ENCODE results near the gene PCNX1.
"Not testable (repeated sequence)": the region's sequence is repeated elsewhere in the genome, so short reads cannot be mapped to it uniquely, and the experiment has no call there.

Gene PCNX1

GRCh38 chr14:70873627-70874026 lies 33.6 kb upstream of the PCNX1 start:
- no peaks in the 10 kb centered on the region for H3F3A ChIP-seq (ENCODE audit: low read depth)
- TF ChIP-seq EZH2phosphoT487 (IDR thresholded peaks at IDR 0.05; ENCODE audit: borderline replicate concordance), result no peak
- TF ChIP-seq CTCF (conservative IDR thresholded peaks at IDR 0.05; ENCODE audit: low read length), result peak; percentile 43
- H2AFZ ChIP-seq (ENCODE audit: low read length), result no peak overlapping the region
- H3K4me2 ChIP-seq (ENCODE audit: low read depth, low read length, poor library complexity, severe bottlenecking), result no peak overlapping the region
- H3K4me1 ChIP-seq (ENCODE audit: insufficient read depth, low read length, poor library complexity, severe bottlenecking), result peaks cover 2% of the 10 kb centered on the region
- peaks cover 7% of the 10 kb centered on the region; the same call in 1 of the 2 replicates for H3K9me3 ChIP-seq (ENCODE audit: insufficient read depth, low read depth, low read length)
- H3K79me2 ChIP-seq (ENCODE audit: insufficient read depth, low read length), result no peaks in the 10 kb centered on the region
- no peak overlapping the region for H3K4me3 ChIP-seq (ENCODE audit: low read length, poor library complexity, severe bottlenecking)
- no peaks in the 10 kb centered on the region for H3K9me2 ChIP-seq (replicated peaks; ENCODE audit: low read depth, low read length)
- H3K27me3 ChIP-seq (ENCODE audit: insufficient read depth, low read length, poor library complexity, severe bottlenecking), result no peaks in the 10 kb centered on the region
- H3K9ac ChIP-seq (ENCODE audit: low read depth, low read length, poor library complexity, severe bottlenecking), result no peak overlapping the region
- H4K20me1 ChIP-seq (ENCODE audit: insufficient read depth, low read length, poor library complexity, severe bottlenecking), result no peaks in the 10 kb centered on the region
- no peaks in the 10 kb centered on the region for H3K36me3 ChIP-seq (ENCODE audit: insufficient read depth, low read length)

- H3K4me3 ChIP-seq (ENCODE audit: low read length, poor library complexity, severe bottlenecking); H3K4me2 ChIP-seq (ENCODE audit: low read depth, low read length, poor library complexity, severe bottlenecking); H2AFZ ChIP-seq (ENCODE audit: low read length); H3K27me3 ChIP-seq (ENCODE audit: insufficient read depth, low read length, poor library complexity, severe bottlenecking); H3K9me2 ChIP-seq (replicated peaks; ENCODE audit: low read depth, low read length); H3F3A ChIP-seq (ENCODE audit: low read depth); H4K20me1 ChIP-seq (ENCODE audit: insufficient read depth, low read length, poor library complexity, severe bottlenecking); H3K9ac ChIP-seq (ENCODE audit: low read depth, low read length, poor library complexity, severe bottlenecking); H3K79me2 ChIP-seq (ENCODE audit: insufficient read depth, low read length); H3K36me3 ChIP-seq (ENCODE audit: insufficient read depth, low read length); H3K9me3 ChIP-seq (ENCODE audit: insufficient read depth, low read depth, low read length): not testable (repeated sequence)
- H3K4me1 ChIP-seq (ENCODE audit: insufficient read depth, low read length, poor library complexity, severe bottlenecking), result peaks cover 22% of the 10 kb centered on the region
Observed at GRCh38 chr14:70875811-70876460, 31.3 kb upstream of the PCNX1 start.

- no peaks in the 10 kb centered on the region for H3K9me3 ChIP-seq (ENCODE audit: insufficient read depth, low read depth, low read length)
- H4K20me1 ChIP-seq (ENCODE audit: insufficient read depth, low read length, poor library complexity, severe bottlenecking), result no peaks in the 10 kb centered on the region
- peak overlapping the region; percentile 9 for H3K4me2 ChIP-seq (ENCODE audit: low read depth, low read length, poor library complexity, severe bottlenecking)
Observed at GRCh38 chr14:70879448-70879847, 27.8 kb upstream of the PCNX1 start.

GRCh38 chr14:70880888-70881287 lies 26.4 kb upstream of the PCNX1 start:
- not testable (repeated sequence) for H3K9me2 ChIP-seq (replicated peaks; ENCODE audit: low read depth, low read length); H3K9ac ChIP-seq (ENCODE audit: low read depth, low read length, poor library complexity, severe bottlenecking); H3K36me3 ChIP-seq (ENCODE audit: insufficient read depth, low read length); H3K9me3 ChIP-seq (ENCODE audit: insufficient read depth, low read depth, low read length); H2AFZ ChIP-seq (ENCODE audit: low read length); H3K4me3 ChIP-seq (ENCODE audit: low read length, poor library complexity, severe bottlenecking); H3K79me2 ChIP-seq (ENCODE audit: insufficient read depth, low read length); H3F3A ChIP-seq (ENCODE audit: low read depth); H3K27me3 ChIP-seq (ENCODE audit: insufficient read depth, low read length, poor library complexity, severe bottlenecking); H3K4me2 ChIP-seq (ENCODE audit: low read depth, low read length, poor library complexity, severe bottlenecking); H4K20me1 ChIP-seq (ENCODE audit: insufficient read depth, low read length, poor library complexity, severe bottlenecking)
- H3K4me1 ChIP-seq (ENCODE audit: insufficient read depth, low read length, poor library complexity, severe bottlenecking), result peaks cover 63% of the 10 kb centered on the region

More at GRCh38 chr14:70879448-70879847, 27.8 kb upstream of the PCNX1 start:
- TF ChIP-seq CTCF (conservative IDR thresholded peaks at IDR 0.05; ENCODE audit: low read length), result no peak
- H3K79me2 ChIP-seq (ENCODE audit: insufficient read depth, low read length), result no peaks in the 10 kb centered on the region
- H3K36me3 ChIP-seq (ENCODE audit: insufficient read depth, low read length), result no peaks in the 10 kb centered on the region
- H3K4me1 ChIP-seq (ENCODE audit: insufficient read depth, low read length, poor library complexity, severe bottlenecking), result peaks cover 49% of the 10 kb centered on the region
- H3K4me3 ChIP-seq (ENCODE audit: low read length, poor library complexity, severe bottlenecking), result no peak overlapping the region
- peak overlapping the region; percentile 28 for H2AFZ ChIP-seq (ENCODE audit: low read length)
- H3F3A ChIP-seq (ENCODE audit: low read depth), result 0 out of 2 replicates have a peak, but pooled peaks cover 2% of the 10 kb centered on the region
- H3K27me3 ChIP-seq (ENCODE audit: insufficient read depth, low read length, poor library complexity, severe bottlenecking), result no peaks in the 10 kb centered on the region
- H3K9ac ChIP-seq (ENCODE audit: low read depth, low read length, poor library complexity, severe bottlenecking), result peak overlapping the region; percentile 53
- H3K9me2 ChIP-seq (replicated peaks; ENCODE audit: low read depth, low read length), result no peaks in the 10 kb centered on the region

Measured in Loucy (cell line).